NCI-H2029 treated with DMSO at 0.1 percent for 48 hours (cell line): Measurements from ENCODE around the gene LRRC73.
"Not testable (repeated sequence)": the region's sequence is repeated elsewhere in the genome, so short reads cannot be mapped to it uniquely, and the experiment has no call there.

Experiments used
- DNase-seq: peaks from one replicate; lab custom pipeline; 2025; lab: John Stamatoyannopoulos, UW

Gene LRRC73

DNA sequence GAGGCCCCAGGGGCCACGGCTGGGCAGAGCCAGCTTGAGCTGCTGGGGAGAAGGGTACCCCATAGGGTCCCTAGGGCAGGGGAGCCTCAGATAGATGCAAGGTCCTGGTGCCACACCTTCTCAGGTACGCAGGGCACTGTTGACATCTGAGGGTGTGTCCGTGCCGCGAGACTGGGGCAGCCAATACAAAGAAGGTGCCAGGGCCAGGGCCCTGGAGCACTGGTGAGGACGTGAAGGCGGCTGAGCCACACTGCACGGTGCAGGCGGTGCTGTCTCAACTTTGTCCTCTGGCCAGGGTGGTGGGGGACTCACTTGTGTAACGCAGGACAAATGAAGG, 649 bp upstream of the LRRC73 start:
- no peak for DNase-seq

DNA sequence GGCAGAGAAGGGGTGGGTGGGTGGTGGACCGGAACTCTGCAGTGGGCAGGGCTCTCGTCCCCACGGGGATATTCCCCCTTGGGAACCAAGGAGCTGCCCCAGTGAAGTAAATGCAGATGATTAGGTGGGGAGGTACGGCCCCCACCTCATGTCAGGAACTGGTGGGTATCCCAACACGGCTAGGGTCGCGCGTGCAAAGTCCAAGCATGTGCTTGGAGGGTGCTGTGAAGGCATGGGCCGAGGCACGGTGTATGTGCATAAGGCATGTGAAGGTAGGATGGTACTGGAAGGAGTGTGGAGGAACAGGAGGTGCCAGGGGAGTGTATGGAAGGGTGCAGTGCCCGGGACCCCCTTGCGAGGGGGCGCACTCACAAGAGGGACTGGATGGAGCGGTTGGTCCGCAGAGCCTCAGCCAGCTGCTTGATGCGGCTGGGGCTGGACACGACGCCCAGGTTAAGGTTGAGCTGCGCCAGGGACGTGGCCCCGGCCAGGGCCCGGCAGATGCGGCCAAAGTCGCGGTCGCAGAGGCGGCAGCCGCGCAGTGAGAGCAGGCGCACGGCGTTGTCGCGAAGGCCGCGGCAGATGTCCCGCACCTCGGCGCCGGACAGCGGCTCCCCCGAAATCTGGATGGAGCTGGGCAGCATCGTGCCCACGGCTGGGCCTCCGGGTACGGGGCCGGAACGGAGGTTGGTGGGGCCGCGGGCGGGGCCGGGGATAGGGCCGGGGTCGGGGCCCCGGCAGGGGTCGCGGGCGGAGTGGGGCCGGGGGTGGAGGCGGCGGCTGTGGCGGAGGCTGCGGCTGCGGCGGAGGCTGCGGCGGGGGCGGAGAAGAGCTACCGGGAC, 783 bp downstream of the LRRC73 start:
- no peak for DNase-seq

DNA sequence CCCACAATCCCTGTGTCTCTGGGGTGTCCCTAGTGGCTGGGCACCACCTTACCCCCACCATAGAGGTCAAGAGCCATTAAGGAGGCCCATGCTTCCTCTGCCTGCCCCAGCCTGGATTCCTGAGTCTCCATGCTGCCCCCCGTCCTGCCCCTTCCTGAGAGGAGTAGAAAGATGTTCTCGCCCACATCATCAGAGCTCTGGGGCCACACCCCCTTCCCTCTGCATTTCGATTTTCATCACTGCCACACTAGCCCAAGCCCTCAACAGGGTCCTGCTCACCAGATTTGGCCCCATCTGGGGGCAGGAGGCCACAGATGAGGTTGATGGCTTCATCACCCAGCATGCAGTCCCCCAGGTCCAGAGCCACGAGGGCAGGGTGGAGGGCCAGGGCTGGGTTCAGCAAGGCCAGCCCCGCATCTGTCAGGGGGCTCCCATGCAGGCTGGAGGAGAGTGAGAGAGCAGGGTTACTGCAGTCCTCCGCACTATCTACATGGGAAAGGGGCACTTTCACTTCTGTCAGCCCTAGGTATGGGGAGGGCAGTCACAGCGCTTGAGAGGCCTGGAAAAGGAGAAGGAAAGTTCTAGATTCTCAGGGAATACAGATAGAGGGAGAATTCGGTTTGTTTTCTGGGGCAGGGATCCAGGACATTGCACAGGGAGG, 1.5 kb downstream of the LRRC73 start:
- DNase-seq: no peak

DNA sequence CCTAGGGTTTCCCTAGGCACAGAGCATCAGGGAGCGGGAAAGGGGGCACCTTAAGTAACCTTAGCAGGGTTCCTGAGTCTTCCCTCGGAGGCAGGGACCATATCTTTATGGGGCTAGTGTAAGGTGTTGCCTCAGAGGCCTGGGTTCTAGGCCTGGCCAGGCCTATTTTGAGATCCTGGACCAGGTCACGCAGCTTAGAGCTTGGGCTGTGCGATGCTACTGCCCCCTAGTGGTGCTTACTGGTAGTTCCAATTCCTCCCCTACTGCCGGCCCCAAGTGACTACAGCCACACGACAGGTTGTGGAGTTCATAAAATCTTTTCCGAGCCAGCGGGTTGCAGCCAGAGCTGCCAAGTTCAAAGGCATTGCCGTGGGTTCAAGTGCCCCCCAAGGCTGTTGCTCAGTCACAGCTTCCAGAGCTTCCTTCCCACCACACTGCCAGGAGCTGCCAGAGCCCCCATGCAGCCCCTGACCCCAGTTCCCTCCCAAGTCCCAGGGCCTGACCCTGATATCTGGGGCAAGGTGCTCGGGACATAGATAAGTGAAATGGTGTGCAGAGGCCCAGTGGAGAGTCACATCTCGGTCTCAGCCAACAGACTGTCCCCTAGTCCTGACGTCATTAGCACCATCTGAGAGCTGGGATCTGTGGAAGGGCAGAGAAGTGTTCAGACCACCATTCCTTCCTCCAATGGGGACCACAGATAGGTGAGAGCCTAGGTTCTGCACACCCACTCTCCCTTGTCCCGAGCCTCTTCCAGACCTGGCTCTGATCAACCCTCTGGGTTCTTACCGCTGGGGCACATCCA, 3.3 kb downstream of the LRRC73 start:
- DNase-seq: peak; percentile 55

DNA sequence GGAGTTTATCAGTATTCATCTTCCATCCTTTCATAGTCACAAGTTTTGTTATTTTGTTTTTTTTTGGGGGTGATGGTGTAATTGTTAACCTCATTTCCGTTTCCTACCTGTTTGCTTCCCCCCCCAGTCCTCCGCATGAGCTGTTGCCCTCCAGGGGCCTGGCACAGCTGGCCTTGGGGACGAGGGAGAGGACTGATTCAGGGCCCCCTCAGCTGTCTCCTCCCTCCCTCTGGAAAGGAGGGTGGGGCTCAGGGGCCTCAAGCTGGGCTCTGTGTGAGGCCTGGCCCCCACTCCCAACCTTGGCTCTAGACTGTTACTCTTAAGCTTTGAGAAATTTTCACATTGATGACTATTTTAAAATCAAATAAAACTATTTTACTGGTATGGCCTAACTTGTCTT, 4.0 kb downstream of the LRRC73 start:
- DNase-seq: no peak

DNA sequence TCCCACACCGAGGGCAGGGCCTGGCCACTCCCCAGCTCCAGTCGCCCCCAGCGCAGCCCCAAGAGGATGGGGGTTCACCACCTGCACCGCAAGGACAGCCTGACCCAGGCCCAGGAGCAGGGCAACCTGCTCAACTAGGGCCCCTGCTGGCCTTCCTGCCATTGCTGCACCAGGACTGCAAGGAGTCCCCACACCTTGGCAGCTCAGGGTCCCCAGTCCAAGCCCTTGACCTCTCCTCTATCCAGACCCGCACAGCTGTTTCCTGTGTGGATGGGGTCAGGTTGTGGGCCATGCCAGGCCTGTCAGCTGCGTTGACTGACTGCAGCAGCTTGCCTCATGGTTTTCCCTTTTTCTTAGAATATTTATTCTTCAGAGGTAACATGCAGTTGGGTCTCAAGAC, 4.4 kb downstream of the LRRC73 start:
- DNase-seq: no peak

DNA sequence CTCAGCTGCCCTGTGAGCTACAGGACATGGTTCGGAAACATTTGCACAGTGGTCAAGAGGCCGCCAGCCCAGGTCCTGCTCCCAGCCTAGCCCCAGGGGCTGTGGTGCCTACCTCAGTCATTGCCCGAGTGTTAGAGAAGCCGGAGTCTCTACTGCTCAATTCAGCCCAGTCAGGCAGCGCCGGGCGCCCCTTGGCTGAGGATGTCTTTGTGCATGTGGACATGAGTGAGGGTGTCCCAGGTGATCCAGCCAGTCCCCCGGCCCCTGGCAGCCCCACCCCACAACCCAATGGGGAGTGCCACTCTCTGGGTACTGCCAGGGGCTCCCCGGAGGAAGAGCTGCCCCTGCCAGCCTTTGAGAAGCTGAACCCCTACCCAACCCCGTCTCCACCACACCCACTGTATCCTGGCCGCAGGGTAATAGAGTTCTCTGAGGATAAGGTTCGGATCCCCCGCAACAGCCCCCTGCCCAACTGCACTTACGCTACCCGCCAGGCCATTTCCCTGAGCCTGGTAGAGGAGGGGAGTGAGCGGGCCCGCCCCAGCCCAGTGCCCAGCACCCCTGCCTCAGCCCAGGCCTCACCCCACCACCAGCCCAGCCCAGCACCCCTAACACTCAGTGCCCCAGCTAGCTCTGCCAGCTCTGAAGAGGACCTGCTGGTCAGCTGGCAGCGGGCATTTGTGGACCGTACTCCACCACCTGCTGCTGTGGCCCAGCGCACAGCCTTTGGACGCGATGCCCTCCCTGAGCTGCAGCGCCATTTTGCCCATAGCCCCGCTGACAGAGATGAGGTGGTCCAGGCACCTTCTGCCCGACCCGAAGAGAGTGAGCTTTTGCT, 5.2 kb downstream of the LRRC73 start:
- no peak for DNase-seq

DNA sequence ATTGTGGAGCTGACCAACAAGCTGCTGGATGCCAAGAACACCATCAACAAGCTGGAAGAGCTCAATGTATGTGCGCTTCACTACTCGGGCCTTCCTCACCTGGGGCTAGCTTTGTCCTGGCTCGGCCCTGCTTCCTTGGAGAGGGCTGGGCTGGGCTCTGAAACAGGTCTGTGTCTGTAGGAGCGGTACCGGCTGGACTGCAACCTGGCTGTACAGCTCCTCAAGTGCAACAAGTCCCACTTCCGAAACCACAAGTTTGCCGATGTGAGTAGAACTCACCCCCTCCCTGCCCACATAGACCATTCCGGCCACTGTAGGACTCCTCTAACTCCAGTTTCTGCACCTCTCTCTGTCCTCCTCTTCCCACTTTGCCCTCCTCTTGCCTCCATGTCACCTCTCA, 6.7 kb downstream of the LRRC73 start:
- DNase-seq: no peak

DNA sequence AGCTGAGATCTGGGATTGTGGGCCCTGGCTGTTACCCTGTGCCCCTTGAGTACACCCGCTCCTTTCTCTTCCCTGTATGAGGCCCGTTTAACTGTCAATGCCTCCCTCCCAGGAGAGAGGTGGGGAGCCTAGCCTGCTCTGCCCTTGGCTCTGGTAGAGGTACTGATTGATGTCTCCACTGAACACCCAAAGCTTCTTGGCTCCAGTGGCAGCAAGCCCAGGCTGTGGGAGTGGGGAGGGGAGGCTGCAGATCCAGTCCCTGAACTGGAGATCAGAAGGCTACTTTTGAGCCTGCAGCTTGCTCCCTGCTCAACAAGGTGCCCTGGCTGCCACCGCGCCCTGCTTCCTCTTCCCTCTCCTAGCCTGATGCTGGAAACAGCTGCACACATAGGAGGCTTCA, 7.5 kb downstream of the LRRC73 start:
- no peak for DNase-seq

DNA sequence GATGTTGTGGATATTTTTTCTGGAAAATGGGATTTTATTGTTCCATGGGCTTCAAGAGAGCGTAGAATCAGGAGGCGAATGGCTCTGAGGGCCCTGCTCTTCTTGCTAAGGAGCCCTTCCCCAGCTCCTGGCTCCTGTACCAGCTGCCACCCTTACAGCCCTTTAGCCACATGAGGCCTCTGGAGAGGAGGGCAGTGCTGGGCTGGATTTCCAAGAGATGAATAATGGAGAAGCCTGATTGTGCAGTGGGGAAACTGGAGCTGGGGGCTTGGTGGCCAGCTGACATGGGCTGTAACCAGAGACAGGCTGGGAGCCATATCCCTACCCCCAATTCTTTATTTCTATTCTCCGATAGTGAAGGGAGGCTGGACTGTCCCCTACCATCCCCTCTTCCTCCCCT, 9.2 kb downstream of the LRRC73 start:
- DNase-seq: no peak

DNA sequence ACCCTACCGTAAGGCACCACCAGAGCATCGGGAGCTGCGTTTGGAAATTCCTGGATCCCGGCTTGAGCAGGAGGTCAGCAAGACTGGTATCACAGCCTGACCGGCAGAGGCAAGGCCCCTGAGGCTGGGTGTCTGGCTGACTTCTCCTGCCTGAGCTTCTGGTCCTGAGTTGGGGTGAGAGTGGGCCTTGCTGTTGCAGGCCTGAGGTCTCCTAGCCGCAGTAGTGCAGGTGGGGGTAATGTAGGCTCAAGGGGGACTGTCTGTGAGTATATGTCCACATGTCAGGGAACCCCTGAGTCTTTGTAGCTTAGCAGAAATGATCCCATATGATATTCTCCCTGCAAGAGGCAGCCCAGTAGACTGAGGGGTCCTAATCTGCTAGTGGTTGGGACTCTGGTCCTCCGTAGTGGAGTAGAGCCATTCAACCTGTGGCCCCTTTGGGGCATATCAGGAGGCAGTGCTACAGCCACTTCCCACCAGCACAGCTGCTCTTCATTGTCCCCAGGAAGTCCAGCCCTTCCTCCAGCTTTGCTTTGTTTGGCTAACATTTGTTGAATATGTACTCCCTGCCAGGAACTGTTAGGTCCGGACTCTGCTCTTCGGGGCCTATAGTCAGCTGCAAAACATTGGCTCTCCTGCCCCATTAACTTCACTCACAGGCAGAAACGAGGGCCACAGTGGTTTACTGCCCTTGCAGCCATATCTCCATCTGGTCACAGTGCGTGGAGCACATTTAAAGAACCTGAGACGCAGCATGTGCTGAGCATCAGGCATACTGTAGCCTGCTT, 10.9 kb downstream of the LRRC73 start:
- DNase-seq: no peak

DNA sequence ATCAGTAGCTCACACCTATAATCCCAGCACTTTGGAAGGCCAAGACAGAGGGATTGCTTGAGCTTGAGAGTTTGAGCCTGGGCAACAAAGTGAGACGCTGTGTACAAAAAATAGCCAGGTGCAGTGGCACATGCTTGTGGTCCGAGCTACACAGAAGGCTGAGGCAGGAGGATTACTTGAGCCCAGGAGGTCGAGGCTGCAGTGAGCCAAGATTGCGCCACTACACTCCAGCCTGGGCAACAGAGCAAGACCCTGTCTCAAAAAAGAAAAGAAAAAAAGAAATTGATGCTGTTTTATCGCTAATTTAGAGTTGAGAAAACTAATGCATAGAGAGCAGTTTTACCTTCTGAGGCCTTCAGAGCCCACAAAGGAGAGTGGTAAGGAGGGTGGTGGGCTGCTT, 11.9 kb downstream of the LRRC73 start:
- DNase-seq: not testable (repeated sequence)

DNA sequence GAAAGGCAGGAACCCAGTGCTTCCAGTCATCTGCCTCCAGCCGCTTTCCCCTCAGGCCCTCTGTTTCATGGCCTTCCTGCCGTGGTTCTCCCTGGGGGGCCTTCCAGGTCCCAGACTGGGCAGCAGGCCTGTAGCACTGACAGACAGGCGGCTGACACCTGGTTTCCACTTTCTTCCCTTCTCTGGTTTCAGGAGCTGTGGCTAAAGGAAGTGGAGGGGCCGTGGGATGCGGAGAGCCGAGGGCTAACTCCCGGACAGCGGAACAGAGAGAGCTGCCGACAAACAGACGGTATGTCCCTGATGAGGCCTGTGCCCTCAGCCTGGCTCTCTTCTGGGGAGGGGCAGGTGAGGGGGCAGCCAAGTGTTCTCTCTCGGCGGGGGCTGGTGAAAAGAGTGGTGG, 12.5 kb downstream of the LRRC73 start:
- DNase-seq: no peak

DNA sequence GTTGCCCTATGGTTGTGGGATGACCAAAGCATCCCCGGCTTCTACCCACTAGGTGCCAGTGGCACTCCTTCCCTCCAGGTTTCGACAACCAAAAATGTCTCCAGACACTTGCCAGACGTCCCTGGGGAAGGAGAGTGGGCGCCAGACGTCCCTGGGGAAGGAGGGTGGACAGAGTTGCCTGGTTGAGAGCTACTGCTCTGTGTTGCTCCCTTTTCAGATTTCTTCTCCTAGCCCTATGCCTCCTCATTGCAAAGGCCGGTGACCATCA, 13.1 kb downstream of the LRRC73 start:
- DNase-seq: no peak

DNA sequence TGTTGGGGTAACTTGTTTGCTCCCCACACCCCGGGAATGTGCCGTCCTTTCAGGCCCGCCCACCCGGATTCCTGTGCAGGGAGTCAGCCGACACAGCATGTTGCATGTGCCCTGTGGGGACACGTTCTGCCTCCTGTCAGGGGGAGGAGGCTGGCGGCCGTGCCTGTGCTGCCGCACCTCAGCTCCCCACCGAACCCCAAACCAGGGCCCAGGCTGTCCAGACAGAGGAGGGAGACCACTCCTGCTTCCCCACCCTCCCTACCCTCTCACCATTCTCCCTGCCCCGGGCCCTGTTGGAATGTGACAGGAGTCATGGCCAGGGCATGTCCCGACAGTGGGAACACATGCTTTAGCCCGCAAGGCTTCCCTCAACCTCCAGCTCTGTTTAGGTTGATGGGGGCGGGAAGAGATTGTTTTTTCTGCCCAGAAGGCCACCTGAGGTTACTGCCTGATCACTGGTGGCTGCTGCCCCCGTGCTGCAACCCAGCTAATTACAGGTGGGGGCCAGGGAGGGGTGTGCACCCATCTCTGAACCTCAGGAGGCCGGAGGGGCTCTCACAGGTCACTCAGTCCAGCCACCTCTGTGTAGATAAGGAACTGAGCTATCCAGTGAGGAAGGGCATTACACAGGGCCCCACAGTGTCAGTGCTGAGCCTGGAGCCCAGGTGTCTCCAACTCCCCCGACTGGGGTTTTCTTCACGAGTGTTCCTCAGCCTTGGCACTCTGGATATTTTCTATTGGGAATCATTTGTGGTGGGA, 13.6 kb downstream of the LRRC73 start:
- no peak for DNase-seq

DNA sequence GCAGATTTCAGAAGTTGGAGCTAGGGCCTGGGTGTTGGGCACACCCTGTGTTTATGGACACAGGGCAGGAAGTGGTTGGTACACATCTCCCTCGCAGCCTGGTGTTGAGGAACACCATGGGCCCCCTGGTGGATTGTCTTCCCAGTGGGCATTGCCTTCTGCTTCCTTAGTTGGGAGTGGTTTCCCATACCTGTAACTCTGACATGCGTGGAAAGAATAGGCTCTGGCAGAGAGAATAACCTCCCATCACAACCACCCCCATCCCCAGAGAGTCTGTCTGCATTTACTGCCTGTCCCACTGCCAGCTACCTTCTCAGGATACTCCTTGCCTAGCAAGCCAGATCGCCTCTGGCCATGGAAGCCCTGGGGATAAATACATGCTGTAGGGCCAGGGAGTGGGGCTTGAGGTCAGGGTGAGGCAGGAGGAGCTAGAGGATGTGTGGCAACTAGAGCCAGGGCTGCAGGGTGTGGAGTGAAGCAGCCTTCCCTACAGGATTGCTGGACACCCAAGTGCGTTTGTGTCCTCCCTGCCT, 14.7 kb downstream of the LRRC73 start:
- no peak for DNase-seq

DNA sequence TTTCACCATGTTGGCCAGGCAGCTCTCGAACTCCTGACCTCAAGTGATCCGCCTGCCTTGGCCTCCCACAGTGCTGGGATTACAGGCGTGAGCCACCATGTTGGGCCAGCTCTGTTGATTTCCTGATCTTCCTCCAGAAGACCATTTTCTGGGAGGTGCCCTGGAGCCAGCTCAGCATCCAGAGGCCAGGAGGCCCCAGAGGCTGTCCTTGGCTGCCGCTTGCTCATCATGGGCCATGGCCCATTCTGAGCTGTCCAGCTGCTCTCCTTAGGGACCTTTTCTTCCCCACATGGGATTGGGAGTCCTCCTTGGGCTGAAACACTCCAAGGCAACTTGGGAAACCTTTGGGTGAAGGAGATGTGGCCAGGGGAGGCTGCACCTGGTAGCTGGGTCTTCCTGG, 15.4 kb downstream of the LRRC73 start:
- no peak for DNase-seq

DNA sequence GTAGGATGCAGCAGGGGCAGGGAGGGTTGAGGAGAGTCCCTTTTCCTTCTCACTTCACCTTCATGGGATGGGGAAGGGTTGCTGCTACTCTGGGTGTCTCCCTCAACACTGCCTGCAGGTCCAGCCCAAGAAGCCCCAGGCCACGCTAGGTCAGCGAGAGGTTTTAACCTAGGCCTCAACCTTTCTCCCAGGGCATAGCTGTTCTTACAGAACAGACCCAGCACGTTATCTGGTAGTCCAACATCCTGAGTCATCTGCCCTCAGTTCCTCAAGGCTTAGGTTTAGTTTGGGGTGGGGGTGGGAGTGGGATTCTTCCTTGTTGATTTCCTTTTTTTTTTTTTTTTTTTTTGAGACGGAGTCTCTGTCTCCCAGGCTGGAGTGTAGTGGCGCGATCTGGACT, 15.8 kb downstream of the LRRC73 start:
- no peak for DNase-seq

DNA sequence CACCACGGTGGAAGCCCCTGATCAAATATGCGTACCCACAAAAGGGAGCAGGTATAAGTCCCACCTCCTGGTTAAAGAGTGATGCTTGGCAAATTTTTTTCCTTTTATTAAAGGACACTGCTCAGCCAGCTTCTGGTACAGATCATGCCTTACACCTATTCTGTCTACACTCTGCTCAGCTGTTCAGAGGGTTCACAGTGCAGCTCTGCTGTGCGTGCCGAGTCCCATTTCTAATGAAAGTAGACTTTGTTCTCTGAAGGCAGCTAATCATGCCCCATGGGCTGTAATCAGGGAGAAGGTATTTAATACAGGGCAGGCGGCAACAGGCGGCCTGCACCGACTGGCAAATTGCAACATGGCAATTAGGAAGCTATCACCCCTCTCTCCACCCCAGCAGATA, 16.3 kb downstream of the LRRC73 start:
- no peak for DNase-seq

DNA sequence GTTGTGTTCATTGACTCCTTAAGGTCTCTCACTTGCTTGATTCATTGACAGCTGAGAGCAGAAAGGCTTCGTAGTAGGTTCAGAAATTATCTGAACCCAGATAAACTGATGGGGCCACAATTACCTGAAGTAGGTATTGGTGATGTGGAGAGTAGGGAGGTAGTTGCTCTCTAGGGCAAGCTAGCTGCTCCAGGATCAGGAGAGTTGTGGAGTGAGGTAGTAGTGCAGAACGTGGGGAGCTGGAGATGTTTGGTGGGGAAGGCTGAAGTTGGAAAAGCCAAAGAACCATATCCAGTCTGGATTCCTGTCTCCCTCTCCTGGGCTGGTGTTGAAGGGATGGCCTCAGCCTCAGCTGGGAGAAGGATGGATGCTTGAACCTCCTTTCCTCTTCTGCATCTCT, 16.9 kb downstream of the LRRC73 start:
- no peak for DNase-seq

DNA sequence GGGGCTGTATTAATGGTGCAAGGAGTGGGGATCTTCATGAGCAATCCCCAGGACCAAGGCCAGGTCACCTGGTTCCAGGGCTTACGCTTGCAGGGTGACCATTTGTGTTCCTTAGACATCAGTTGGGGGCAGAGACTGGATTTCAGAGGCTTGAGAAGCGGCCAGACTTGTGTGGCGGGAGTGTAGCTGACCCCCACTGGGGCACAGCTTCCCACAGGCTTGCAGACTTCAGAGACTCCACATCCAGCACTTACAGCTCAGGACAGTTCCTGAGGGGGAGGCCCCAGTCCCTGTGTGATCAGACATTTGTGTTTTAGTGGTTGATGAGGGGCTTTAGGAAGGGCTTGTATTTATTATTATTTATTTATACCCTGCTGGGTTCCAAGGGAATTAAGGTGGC, 17.5 kb downstream of the LRRC73 start:
- no peak for DNase-seq
